Keratinocyte (primary cell): ENCODE measurements around the gene SMCO3. TPM values are rescaled to one million over a fixed set of nuclear protein-coding genes. Genes with fewer than 3 reads are reported as not detected.

ENCODE experiments used
- DNase-seq: peaks from one replicate; pipeline ENCODE4 v3.0.0-alpha.2; 2011; ENCODE audit warnings: low read depth, missing footprints, low spot score
- FAIRE-seq: peaks from 2 replicates; lab custom pipeline; 2011; peaks lifted over from hg19 to GRCh38; lab: Jason Lieb, UNC
- H2AFZ ChIP-seq: 2 replicates; pipeline ENCODE4 v1.6.0; 2012; ENCODE audit warnings: low read length, control low read depth, inconsistent platforms; ENCODE audit not compliant: control insufficient read depth
- H3K27ac ChIP-seq: 2 replicates; pipeline ENCODE4 v1.5.1; 2011; ENCODE audit warnings: low read length; ENCODE audit not compliant: control insufficient read depth, insufficient read depth
- H3K27me3 ChIP-seq: 3 replicates; pipeline ENCODE4 v1.6.0; 2011; ENCODE audit warnings: low read length; ENCODE audit not compliant: control insufficient read depth, insufficient read depth; ENCODE audit errors: extremely low read depth
- H3K36me3 ChIP-seq, 2 experiments: 2 replicates in 1 of 2; 3 replicates in 1 of 2; pipeline ENCODE4 v1.5.1; 2011; ENCODE audit warnings: low read length in 2 of 2, mild to moderate bottlenecking in 1 of 2; ENCODE audit not compliant: control insufficient read depth in 2 of 2, insufficient read depth in 2 of 2; ENCODE audit errors: extremely low read depth in 1 of 2
- H3K4me1 ChIP-seq: 3 replicates; pipeline ENCODE4 v1.5.1; 2011; ENCODE audit warnings: low read length; ENCODE audit not compliant: control insufficient read depth, insufficient read depth; ENCODE audit errors: extremely low read depth
- H3K4me2 ChIP-seq: 3 replicates; pipeline ENCODE4 v1.6.0; 2011; ENCODE audit warnings: low read depth, low read length; ENCODE audit not compliant: control insufficient read depth, insufficient read depth; ENCODE audit errors: extremely low read depth
- H3K4me3 ChIP-seq, 3 experiments: fragments of 200-600 bp in 1 of 3; sonication (generic) in 1 of 3; 2 replicates in 2 of 3; 3 replicates in 1 of 3; pipeline ENCODE4 v1.5.1; 2011 to 2016; ENCODE audit warnings: low read length in 3 of 3, mild to moderate bottlenecking in 3 of 3, control low read depth in 2 of 3, inconsistent platforms in 1 of 3, low read depth in 1 of 3, mixed read lengths in 1 of 3, mixed run types in 1 of 3, moderate library complexity in 1 of 3; ENCODE audit not compliant: control insufficient read depth in 2 of 3, insufficient read depth in 2 of 3; ENCODE audit errors: extremely low read depth in 1 of 3
- H3K79me2 ChIP-seq: 2 replicates; pipeline ENCODE4 v1.6.0; 2012; ENCODE audit warnings: low read length; ENCODE audit not compliant: control insufficient read depth, insufficient read depth
- H3K9ac ChIP-seq: 3 replicates; pipeline ENCODE4 v1.6.0; 2011; ENCODE audit warnings: low read length; ENCODE audit not compliant: control insufficient read depth, insufficient read depth; ENCODE audit errors: extremely low read depth
- H3K9me1 ChIP-seq: 3 replicates; pipeline ENCODE4 v1.6.0; 2011; ENCODE audit warnings: low read length; ENCODE audit not compliant: control insufficient read depth, insufficient read depth; ENCODE audit errors: extremely low read depth
- H3K9me3 ChIP-seq: 2 replicates; pipeline ENCODE4 v1.5.1; 2012; ENCODE audit warnings: low read depth, low read length; ENCODE audit not compliant: control insufficient read depth
- H4K20me1 ChIP-seq: 3 replicates; pipeline ENCODE4 v1.6.0; 2011; ENCODE audit warnings: low read length; ENCODE audit not compliant: control insufficient read depth, insufficient read depth; ENCODE audit errors: extremely low read depth
- CTCF ChIP-seq, 3 experiments: IDR thresholded peaks in 1 of 3; conservative IDR thresholded peaks in 1 of 3; optimal IDR thresholded peaks in 1 of 3; 2 replicates in 2 of 3; 3 replicates in 1 of 3; pipeline versions ENCODE3 to v1.5.1; 2011; ENCODE audit warnings: low read length in 3 of 3, mild to moderate bottlenecking in 3 of 3, moderate library complexity in 2 of 3, control low read depth in 1 of 3, inconsistent platforms in 1 of 3; ENCODE audit not compliant: insufficient read depth in 2 of 3; ENCODE audit errors: extremely low read depth in 1 of 3
- EZH2 ChIP-seq: IDR thresholded peaks from one replicate; pipeline ENCODE4 v1.6.1; 2012; ENCODE audit warnings: inconsistent platforms, mild to moderate bottlenecking, low read length, moderate library complexity
- dilution Hi-C: fragments of 300-500 bp; cut with MboI; formaldehyde crosslinking; loops from one replicate; pipeline ENCODE4 v1.7.0; 2020; ENCODE audit warnings: low sequenced_read_pairs; ENCODE audit not compliant: extremely low pct_ligation_motif_present
- polyA plus RNA-seq, 5 experiments: library from polyadenylated mRNA; depleted of rRNA in 3 of 5; stranded (reverse) in 3 of 5; stranded (forward) in 1 of 5; unstranded in 1 of 5; fragments of >200 nt; gene quantifications; 1 replicate in 1 of 5; 2 replicates in 3 of 5; 3 replicates in 1 of 5; pipeline versions ENCODE4 v1.2.1 to v1.2.3, GENCODE V29; 2011 to 2012; ENCODE audit warnings: missing spikeins in 2 of 5, low read depth in 1 of 5, low replicate concordance in 1 of 5

SMCO3 gene
- polyA plus RNA-seq, 1 donor (not counting 4 experiments of a cell fraction or from before 2014, with no cell fraction given): not detected

DNA sequence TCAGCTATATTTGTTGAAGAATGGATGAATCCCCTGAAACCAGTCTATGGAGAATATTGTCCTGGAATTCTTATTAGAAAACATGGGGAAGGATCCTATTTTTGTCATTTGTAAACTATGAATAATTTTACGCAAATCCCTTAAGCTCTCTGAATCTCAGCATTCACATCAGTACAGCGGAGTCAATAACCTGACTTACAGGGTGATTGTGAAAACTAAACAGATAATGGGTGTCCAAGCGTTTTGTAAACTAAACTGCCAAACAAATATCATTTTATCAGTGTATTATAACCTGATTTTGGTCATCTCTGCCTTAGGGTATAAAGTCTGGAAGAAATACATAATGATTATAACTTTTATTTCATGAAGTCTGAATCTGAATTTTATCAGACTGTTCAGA is 19.4 kb upstream of the SMCO3 start:
- dilution Hi-C loops: no loop called here
- DNase-seq (no peak), FAIRE-seq (no peak)
- H4K20me1 ChIP-seq: no peaks in the 10 kb centered on the region
- H3K9me3 ChIP-seq: no peaks in the 10 kb centered on the region
- no peaks in the 10 kb centered on the region for H3K36me3 ChIP-seq
- no peaks in the 10 kb centered on the region for H3K9me1 ChIP-seq
- peaks cover 12% of the 10 kb centered on the region for H3K4me1 ChIP-seq
- TF ChIP-seq CTCF (optimal IDR thresholded peaks at IDR 0.05 in 1 of 3, IDR thresholded peaks at IDR 0.05 in 1 of 3, conservative IDR thresholded peaks at IDR 0.05 in 1 of 3; ENCODE audit: extremely low read depth in 1 of 3, insufficient read depth in 2 of 3, low read length in 3 of 3): no peak
- no peaks in the 10 kb centered on the region for H3K79me2 ChIP-seq
- H3K4me3 ChIP-seq: no peak overlapping the region
- H3K9ac ChIP-seq: no peak overlapping the region
- H3K27me3 ChIP-seq: no peaks in the 10 kb centered on the region
- no peak overlapping the region for H3K4me2 ChIP-seq
- H3K27ac ChIP-seq: no peak overlapping the region
- no peak overlapping the region for H2AFZ ChIP-seq

DNA sequence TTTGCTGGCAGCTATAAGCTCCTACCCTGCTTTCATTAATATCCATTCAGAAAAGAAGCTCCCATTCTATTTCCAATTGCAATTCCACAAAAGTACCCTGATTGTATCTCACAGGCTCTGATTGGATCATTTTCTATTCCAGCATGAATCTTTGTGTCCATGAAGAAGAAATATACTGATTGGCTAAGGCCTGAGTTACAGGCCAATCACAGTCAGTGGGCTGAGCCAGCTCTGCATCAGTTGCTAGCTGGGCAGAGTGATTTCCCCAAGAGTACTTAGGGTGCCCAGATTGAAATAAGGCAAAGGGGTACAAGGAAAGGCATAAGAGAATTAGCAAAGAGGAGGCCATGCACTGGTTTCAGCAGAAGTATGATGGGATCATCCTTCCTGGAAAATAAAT is 14.9 kb upstream of the SMCO3 start:
- Histone ChIP-seq H3K27me3 (no peaks in the 10 kb centered on the region), H3K9me3 (no peaks in the 10 kb centered on the region), H4K20me1 (no peaks in the 10 kb centered on the region), H2AFZ (no peak overlapping the region), H3K4me1 (peaks cover 10% of the 10 kb centered on the region), H3K9me1 (no peaks in the 10 kb centered on the region), H3K4me2 (no peak overlapping the region), H3K27ac (no peak overlapping the region), H3K4me3 (no peak overlapping the region), H3K79me2 (no peaks in the 10 kb centered on the region), H3K36me3 (no peaks in the 10 kb centered on the region), H3K9ac (no peak overlapping the region)
- no peak for TF ChIP-seq CTCF (optimal IDR thresholded peaks at IDR 0.05 in 1 of 3, IDR thresholded peaks at IDR 0.05 in 1 of 3, conservative IDR thresholded peaks at IDR 0.05 in 1 of 3; ENCODE audit: extremely low read depth in 1 of 3, insufficient read depth in 2 of 3, low read length in 3 of 3)
- TF ChIP-seq EZH2: no peak
- FAIRE-seq (no peak), DNase-seq (no peak)
- dilution Hi-C loops: no loop called here
